ENCODE results near the gene DDAH1.

- no peak for TF ChIP-seq CTCF (IDR thresholded peaks at IDR 0.05; ENCODE audit: low read depth, low read length)
- TF ChIP-seq EZH2phosphoT487 (IDR thresholded peaks at IDR 0.05; ENCODE audit: low read depth), result no peak
Measured at GRCh38 chr1:85501355-85501898, 36.5 kb upstream of the DDAH1 start.
